Body of pancreas (tissue), 4 donors: ENCODE data around the gene RHOT2.

Experiments
- POLR2A ChIP-seq, 3 donors: fragments of 450-650 bp; IDR thresholded peaks; one replicate each; pipeline ENCODE4 v1.6.1; 2016; ENCODE audit warnings: antibody characterized with exemption in 3 of 3, mild to moderate bottlenecking in 2 of 3
- TF ChIP-seq, protein P1 (sequence below), 7 experiments: fragments of 450-650 bp in 4 of 7; fragments of 200-600 bp in 3 of 7; sonication (generic) in 3 of 7; IDR thresholded peaks; one replicate each; pipeline ENCODE4 v1.5.1; 2016 to 2019; ENCODE audit warnings: antibody characterized with exemption in 7 of 7

DNA sequence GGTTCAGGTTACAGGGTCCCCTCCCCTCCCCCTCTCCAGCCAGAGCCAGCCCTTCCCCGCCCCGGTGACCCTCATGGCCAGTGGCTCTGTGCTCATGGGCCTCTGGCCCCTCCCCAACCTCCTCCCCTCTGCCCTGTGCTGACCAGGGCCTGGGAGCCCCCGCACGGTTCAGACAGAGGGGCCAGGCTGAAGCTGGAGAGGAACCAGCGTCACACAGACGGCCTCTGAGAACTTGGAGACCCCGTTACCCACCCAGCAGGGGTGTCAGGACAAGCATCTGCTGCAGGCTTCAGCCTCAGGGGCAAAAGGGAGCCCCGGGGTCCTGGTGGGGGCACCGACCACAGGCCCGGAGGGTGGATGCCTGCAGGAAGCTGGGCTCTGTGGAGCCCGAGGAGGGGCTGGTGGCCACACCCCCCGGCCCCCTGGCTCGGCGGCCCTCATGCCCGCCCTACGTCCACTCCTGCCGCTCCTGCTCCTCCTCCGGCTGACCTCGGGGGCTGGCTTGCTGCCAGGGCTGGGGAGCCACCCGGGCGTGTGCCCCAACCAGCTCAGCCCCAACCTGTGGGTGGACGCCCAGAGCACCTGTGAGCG lies 37.0 kb upstream of the RHOT2 start, which contains the start of gene WFIKKN1:
- TF ChIP-seq POLR2A (IDR thresholded peaks at IDR 0.05), result no peak
- TF ChIP-seq, protein P1, sequence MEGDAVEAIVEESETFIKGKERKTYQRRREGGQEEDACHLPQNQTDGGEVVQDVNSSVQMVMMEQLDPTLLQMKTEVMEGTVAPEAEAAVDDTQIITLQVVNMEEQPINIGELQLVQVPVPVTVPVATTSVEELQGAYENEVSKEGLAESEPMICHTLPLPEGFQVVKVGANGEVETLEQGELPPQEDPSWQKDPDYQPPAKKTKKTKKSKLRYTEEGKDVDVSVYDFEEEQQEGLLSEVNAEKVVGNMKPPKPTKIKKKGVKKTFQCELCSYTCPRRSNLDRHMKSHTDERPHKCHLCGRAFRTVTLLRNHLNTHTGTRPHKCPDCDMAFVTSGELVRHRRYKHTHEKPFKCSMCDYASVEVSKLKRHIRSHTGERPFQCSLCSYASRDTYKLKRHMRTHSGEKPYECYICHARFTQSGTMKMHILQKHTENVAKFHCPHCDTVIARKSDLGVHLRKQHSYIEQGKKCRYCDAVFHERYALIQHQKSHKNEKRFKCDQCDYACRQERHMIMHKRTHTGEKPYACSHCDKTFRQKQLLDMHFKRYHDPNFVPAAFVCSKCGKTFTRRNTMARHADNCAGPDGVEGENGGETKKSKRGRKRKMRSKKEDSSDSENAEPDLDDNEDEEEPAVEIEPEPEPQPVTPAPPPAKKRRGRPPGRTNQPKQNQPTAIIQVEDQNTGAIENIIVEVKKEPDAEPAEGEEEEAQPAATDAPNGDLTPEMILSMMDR (IDR thresholded peaks at IDR 0.05), result no peak
